NCI-H82 (cell line): ENCODE results near the gene BOD1L1.

Experiments used
- DNase-seq: peaks from one replicate; lab custom pipeline; 2025; lab: John Stamatoyannopoulos, UW

Gene BOD1L1

DNA sequence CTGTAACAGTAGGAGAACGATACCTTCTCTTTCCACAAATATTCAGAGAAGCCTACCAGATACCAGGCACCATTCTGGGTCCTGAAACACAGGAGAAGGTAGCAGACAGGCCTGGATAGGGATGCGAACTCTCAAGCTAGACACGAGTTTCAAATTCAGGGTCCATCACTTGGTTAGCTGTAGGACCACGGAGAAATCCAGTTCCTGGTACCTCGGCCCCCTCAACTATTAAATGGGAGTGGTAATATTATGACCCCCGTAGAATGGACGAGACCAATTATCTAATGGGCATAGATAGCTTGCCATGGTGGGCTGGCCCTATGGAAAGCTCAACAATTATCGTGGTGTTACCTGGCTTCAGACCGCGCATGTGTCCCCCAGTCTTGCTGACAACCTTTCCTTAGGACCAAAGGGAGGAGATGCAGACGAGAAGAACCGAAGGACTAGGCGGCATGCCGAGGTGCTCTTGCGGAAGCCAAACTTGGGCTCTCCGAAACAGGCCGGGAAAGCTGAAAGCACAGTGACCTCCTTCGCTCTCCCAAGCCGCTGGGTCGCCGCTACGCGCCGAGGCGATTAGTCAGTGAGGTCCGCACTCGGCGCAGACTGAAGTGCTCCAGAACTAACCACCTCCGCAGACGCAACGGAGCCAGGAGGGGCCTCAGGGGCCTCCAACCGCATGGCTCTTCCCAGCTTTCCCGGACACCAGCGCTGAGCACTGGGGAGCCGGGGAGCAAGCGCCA, 102.9 kb downstream of the BOD1L1 start:
- no peak for DNase-seq

DNA sequence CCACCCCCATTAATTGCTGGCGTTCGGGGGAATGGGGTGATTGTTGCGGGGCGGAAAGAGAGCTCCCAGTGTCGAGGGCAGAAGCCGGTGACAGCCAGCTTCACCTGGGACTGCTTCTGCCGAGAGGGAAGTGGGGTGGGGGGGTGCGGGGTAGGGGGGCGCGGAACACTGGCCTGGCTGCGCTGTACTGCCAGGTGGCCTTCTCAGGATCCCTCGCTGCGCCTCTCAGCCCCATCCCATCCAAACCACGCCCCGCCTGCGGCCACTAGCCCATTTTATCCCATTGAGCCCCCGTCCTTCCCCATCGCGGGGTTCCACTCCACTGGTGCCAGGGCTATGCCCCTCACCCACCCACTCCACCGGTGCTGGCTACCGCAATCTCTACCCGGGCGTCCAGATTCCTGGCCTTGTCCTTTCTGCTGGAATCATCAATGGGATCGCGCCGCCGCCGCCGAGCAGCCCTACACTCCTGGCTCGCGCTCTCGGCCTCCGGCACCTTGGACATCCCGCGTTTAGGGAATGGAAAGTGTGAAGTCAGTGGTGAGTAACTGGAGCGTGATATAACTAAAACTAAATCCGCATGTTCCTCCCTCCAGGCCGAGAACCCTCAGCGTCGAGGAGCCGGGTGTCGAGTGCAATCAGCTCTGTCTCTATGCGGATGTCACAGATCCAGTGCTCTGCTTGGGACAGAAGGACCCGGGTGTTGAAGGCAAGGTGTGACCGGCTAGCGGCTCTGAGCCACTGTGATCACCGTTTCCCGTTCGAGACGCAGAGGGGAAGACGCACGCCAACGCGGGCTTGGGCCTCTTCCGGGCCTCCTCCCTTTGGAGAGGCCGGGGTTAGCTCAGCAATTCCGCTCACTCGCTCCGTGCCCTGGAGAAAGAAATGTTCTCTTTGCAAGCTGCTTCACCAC, 103.7 kb downstream of the BOD1L1 start:
- no peak for DNase-seq

DNA sequence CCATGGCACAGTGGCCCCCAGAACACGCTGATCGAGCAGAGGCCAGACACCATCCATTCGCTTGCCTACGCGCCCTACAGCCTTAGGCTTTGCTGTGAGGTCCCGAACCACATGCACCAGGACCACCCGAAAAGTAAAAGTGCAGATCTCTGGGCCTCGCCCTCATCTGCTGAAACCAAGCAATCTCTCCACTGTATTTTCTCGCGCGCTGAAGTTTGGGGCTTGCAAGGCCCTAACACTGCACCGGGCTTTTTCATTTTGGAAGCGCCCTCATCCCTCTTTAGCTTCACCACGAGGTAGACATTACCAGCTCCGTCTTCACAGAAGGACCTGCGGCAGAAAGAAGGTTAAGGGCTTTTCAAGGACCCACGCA, 104.4 kb downstream of the BOD1L1 start:
- DNase-seq: no peak

DNA sequence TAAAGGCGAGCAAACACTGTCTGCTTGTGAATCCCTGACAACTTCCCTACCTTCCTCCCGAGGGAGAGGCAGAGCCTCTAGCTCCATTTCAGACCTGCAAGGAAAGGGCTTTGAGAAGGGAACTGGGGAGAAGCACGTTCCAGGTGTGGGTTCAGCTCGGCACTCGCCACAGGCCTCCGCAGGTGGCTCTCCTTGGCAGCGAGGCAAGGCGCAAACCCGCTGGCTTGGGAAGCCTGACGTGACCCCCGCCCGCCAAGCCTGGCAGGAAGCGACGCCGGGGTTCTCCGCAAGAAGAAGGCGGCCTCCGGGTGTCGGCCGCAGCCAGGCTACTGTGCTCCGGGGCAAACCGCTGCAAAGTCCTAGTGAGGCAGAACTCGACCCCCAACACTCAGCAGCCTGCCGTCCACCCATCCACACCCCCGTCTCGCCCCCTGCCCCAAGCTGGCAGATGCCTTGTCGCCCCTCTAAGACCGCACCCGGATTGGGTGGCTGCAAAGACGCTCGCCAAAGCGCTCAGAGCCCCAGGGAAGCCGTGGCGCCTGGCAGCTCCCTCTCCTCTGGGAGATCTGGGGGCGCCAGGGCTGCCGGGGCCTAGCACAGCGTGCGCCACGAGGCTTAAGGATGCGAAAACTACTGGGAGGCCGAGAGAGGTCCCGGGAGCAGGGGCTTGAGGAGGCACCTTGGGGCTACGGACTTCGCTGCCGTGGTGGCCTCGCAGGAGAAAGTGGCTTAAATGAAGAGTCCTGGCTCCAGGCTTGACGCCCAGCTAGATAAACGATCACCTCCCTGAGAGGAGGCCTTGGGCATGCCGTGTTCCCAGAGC, 105.0 kb downstream of the BOD1L1 start:
- DNase-seq: no peak

DNA sequence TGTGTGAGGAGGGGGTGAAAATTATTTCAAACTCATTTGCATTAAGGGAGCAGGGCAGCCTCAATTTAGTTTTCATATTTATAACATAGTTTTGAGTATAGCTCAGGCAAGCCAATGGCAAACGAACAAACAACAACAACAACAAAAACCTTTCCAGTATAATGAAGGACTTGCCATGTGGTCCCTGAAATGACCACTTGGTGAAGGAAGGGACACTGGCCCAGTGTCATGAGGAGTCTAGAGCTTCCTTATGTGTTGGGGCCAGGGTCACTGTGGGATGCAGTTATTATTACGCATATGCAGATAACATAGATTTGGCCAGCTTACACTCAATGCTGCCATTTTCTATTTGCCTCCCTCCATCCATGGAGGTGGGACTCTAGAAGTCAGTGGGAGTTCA, 106.5 kb downstream of the BOD1L1 start:
- DNase-seq: no peak
